Measurements from ENCODE around the gene CYB5B. TPM values are rescaled to one million over a fixed set of nuclear protein-coding genes. Genes with fewer than 3 reads are reported as not detected.

CYB5B gene
- polyA plus RNA-seq, 3 donors: 32.3 to 90.4 (median 84.9) TPM

DNA sequence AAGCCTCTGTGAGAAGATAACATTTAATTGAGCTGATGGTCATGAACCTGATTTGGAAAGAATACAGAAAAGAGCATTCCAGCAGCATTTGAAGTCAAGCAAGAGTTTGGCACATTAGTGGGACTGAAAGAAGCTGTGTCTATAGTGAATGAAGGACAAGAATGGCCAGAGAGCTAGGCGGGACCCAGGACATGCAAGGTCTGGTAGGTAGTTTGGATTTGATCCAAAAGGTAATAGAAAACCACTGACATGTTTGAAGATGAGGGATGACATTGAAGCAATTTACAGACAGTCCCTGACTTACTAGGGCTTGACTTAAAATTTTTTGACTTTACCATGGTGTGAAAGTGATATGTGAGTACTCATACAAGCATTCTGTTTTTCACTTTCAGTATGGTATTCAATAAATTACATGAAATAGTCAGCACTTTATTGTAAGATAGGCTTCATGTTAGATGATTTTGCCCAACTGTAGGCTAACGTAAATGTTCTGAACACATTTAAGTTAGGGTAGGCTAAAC lies 7.6 kb downstream of the CYB5B start:
- H3K4me3 Mint-ChIP-seq: no peak overlapping the region
- intact Hi-C loops (cut with micrococcal nuclease): no loop called here
- Histone ChIP-seq H3K27ac (ENCODE audit: low read depth in 1 of 2, low read length in 2 of 2) (no peak overlapping the region), H3K36me3 (replicated peaks in 1 of 2; ENCODE audit: control insufficient read depth in 1 of 2, insufficient read depth in 2 of 2, low read length in 2 of 2) (peaks cover 52 to 69% of the 10 kb centered on the region in 2 donors), H3K9me3 (replicated peaks in 1 of 2; ENCODE audit: control insufficient read depth in 1 of 2, insufficient read depth in 1 of 2, low read length in 2 of 2) (peaks cover 5 to 9% of the 10 kb centered on the region in 2 donors), H3K4me1 (ENCODE audit: control insufficient read depth in 1 of 2, insufficient read depth in 2 of 2, low read length in 2 of 2) (peaks cover 11 to 17% of the 10 kb centered on the region in 2 donors), H3K79me2 (ENCODE audit: insufficient read depth, low read length) (peaks cover 75% of the 10 kb centered on the region), H4K20me1 (ENCODE audit: insufficient read depth, low read length) (peaks cover 30% of the 10 kb centered on the region), H3K9ac (ENCODE audit: insufficient read depth, low read length, poor library complexity, severe bottlenecking) (no peak overlapping the region), H3K4me2 (replicated peaks; ENCODE audit: extremely low read depth, low read length, poor library complexity, severe bottlenecking) (no peak overlapping the region), H3K27me3 (ENCODE audit: control insufficient read depth in 2 of 2, insufficient read depth in 2 of 2, low read length in 2 of 2) (no peaks in the 10 kb centered on the region), H3K4me3 (replicated peaks in 1 of 3; ENCODE audit: low read depth in 2 of 3, low read length in 3 of 3) (no peak overlapping the region), H2AFZ (ENCODE audit: insufficient read depth, low read depth, low read length, poor library complexity, severe bottlenecking) (no peak overlapping the region)
- peaks cover 46 to 72% of the 10 kb centered on the region in 2 donors for H3K36me3 Mint-ChIP-seq
- DNase-seq: no peak
- no peak for TF ChIP-seq CTCF (IDR thresholded peaks at IDR 0.05)
- WGBS (ENCODE audit: insufficient coverage): no CpG with 5 or more reads among the region's 2 CpGs
- H3K27ac Mint-ChIP-seq: peak overlapping the region in 1 of 7 donors; percentile 27
- H3K4me1 Mint-ChIP-seq: peaks cover 14% of the 10 kb centered on the region
- H3K27me3 Mint-ChIP-seq (ENCODE audit: low read depth in 3 of 3): no peaks in the 10 kb centered on the region
- peaks cover 9 to 13% (median 11%) of the 10 kb centered on the region in 7 donors for H3K9me3 Mint-ChIP-seq

DNA sequence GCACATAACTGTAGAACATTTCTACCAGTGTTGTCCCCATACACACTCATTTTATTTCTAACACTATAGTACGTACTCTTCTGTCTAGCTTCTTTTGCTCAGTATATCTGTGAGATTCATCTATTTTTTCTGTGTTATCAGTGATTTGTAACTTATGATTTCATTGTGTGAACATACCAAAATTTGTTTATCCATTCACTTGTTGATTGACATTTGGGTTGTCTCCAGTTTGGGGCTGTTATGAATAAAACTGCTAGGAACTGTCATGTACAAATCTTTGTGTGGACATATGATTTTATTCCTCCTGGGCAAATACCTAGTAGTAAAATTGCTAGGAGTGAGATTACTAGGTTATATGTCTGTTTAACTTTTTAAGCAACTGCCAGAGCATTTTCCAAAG lies 9.6 kb downstream of the CYB5B start:
- Histone ChIP-seq H3K4me2 (replicated peaks; ENCODE audit: extremely low read depth, low read length, poor library complexity, severe bottlenecking) (no peak overlapping the region), H2AFZ (ENCODE audit: insufficient read depth, low read depth, low read length, poor library complexity, severe bottlenecking) (no peak overlapping the region), H3K9me3 (replicated peaks in 1 of 2; ENCODE audit: control insufficient read depth in 1 of 2, insufficient read depth in 1 of 2, low read length in 2 of 2) (peaks cover 3 to 4% of the 10 kb centered on the region in 2 donors), H3K9ac (ENCODE audit: insufficient read depth, low read length, poor library complexity, severe bottlenecking) (no peak overlapping the region), H3K36me3 (replicated peaks in 1 of 2; ENCODE audit: control insufficient read depth in 1 of 2, insufficient read depth in 2 of 2, low read length in 2 of 2) (peaks cover 39 to 50% of the 10 kb centered on the region in 2 donors), H3K27me3 (ENCODE audit: control insufficient read depth in 2 of 2, insufficient read depth in 2 of 2, low read length in 2 of 2) (no peaks in the 10 kb centered on the region), H3K4me3 (replicated peaks in 1 of 3; ENCODE audit: low read depth in 2 of 3, low read length in 3 of 3) (no peak overlapping the region), H3K79me2 (ENCODE audit: insufficient read depth, low read length) (peaks cover 78% of the 10 kb centered on the region), H4K20me1 (ENCODE audit: insufficient read depth, low read length) (peaks cover 41% of the 10 kb centered on the region), H3K27ac (ENCODE audit: low read depth in 1 of 2, low read length in 2 of 2) (no peak overlapping the region), H3K4me1 (ENCODE audit: control insufficient read depth in 1 of 2, insufficient read depth in 2 of 2, low read length in 2 of 2) (peaks cover 14 to 17% of the 10 kb centered on the region in 2 donors)
- TF ChIP-seq CTCF (IDR thresholded peaks at IDR 0.05): no peak
- Mint-ChIP-seq H3K4me1 (peaks cover 29% of the 10 kb centered on the region), H3K36me3 (peaks cover 36 to 56% of the 10 kb centered on the region in 2 donors), H3K9me3 (peaks cover under 1 to 5% (median 4%) of the 10 kb centered on the region in 7 donors), H3K27ac (no peak overlapping the region), H3K4me3 (no peak overlapping the region), H3K27me3 (ENCODE audit: low read depth in 3 of 3) (no peaks in the 10 kb centered on the region)
- intact Hi-C loops (cut with micrococcal nuclease): no loop called here
- no CpG with 5 or more reads among the region's 1 CpG for WGBS (ENCODE audit: insufficient coverage)
- no peak for DNase-seq
